Muscle layer of colon (tissue), 2 donors: ENCODE results near the gene NIN.
A peak's percentile ranks its signal among the peaks of the same experiment; 100 is the strongest.

Experiments
- H3K27ac ChIP-seq: one replicate; pipeline ENCODE4 v1.7.0; 2013; ENCODE audit warnings: low read depth, mild to moderate bottlenecking, low read length, moderate library complexity
- H3K27me3 ChIP-seq, 2 donors: one replicate each; pipeline ENCODE4 v1.7.0; 2013; ENCODE audit warnings: low read length in 2 of 2, mild to moderate bottlenecking in 2 of 2; ENCODE audit not compliant: insufficient read depth in 2 of 2, control insufficient read depth in 1 of 2
- H3K36me3 ChIP-seq: one replicate; pipeline ENCODE4 v1.7.0; 2013; ENCODE audit warnings: mild to moderate bottlenecking, low read length; ENCODE audit not compliant: insufficient read depth
- H3K4me1 ChIP-seq: one replicate; pipeline ENCODE4 v1.7.0; 2013; ENCODE audit warnings: mild to moderate bottlenecking, low read length; ENCODE audit not compliant: insufficient read depth
- H3K4me3 ChIP-seq, 2 donors: one replicate each; pipeline ENCODE4 v1.7.0; 2013; ENCODE audit warnings: low read length in 2 of 2, low read depth in 1 of 2, mild to moderate bottlenecking in 1 of 2, moderate library complexity in 1 of 2
- H3K9ac ChIP-seq: one replicate; pipeline ENCODE4 v1.7.0; 2013; ENCODE audit warnings: low read length
- H3K9me3 ChIP-seq: one replicate; pipeline ENCODE4 v1.7.0; 2013; ENCODE audit warnings: mild to moderate bottlenecking, low read length
- donor health status: abdominal sarcoma.
- donor health status: Adenocarcinoma of cecum.

NIN gene

GRCh38 chr14:50836515-50836914 is 5.6 kb upstream of the NIN start:
- H3K27me3 ChIP-seq, result no peaks in the 10 kb centered on the region
- no peak overlapping the region for H3K9ac ChIP-seq
- H3K36me3 ChIP-seq, result no peaks in the 10 kb centered on the region
- no peaks in the 10 kb centered on the region for H3K9me3 ChIP-seq
- H3K27ac ChIP-seq, result no peak overlapping the region
- peaks cover 5% of the 10 kb centered on the region for H3K4me1 ChIP-seq
- H3K4me3 ChIP-seq, result no peak overlapping the region

- Histone ChIP-seq H3K9me3 (no peaks in the 10 kb centered on the region), H3K4me3 (no peak overlapping the region), H3K36me3 (no peaks in the 10 kb centered on the region), H3K9ac (no peak overlapping the region), H3K27ac (no peak overlapping the region), H3K27me3 (no peaks in the 10 kb centered on the region), H3K4me1 (peaks cover 5% of the 10 kb centered on the region)
Observed at GRCh38 chr14:50835280-50835679, 4.3 kb upstream of the NIN start.

GRCh38 chr14:50834802-50835276 is 3.9 kb upstream of the NIN start:
- no peaks in the 10 kb centered on the region for H3K36me3 ChIP-seq
- no peak overlapping the region for H3K4me3 ChIP-seq
- H3K27me3 ChIP-seq, result no peaks in the 10 kb centered on the region
- H3K9ac ChIP-seq, result no peak overlapping the region
- H3K4me1 ChIP-seq, result peaks cover 5% of the 10 kb centered on the region
- no peak overlapping the region for H3K27ac ChIP-seq
- H3K9me3 ChIP-seq, result no peaks in the 10 kb centered on the region

- Histone ChIP-seq H3K4me3 (no peak overlapping the region), H3K27ac (no peak overlapping the region), H3K27me3 (no peaks in the 10 kb centered on the region), H3K9me3 (no peaks in the 10 kb centered on the region), H3K9ac (no peak overlapping the region), H3K36me3 (no peaks in the 10 kb centered on the region), H3K4me1 (peaks cover 13% of the 10 kb centered on the region)
Observed at GRCh38 chr14:50832935-50833630, 2.1 kb upstream of the NIN start.

- Histone ChIP-seq H3K4me3 (peak overlapping the region; percentile 71 to 86), H3K9ac (peak overlapping the region; percentile 79), H3K36me3 (no peaks in the 10 kb centered on the region), H3K4me1 (peaks cover 13% of the 10 kb centered on the region), H3K27me3 (no peaks in the 10 kb centered on the region), H3K9me3 (no peaks in the 10 kb centered on the region), H3K27ac (peak overlapping the region; percentile 94)
Observed at GRCh38 chr14:50831726-50832168, 785 bp upstream of the NIN start.

DNA sequence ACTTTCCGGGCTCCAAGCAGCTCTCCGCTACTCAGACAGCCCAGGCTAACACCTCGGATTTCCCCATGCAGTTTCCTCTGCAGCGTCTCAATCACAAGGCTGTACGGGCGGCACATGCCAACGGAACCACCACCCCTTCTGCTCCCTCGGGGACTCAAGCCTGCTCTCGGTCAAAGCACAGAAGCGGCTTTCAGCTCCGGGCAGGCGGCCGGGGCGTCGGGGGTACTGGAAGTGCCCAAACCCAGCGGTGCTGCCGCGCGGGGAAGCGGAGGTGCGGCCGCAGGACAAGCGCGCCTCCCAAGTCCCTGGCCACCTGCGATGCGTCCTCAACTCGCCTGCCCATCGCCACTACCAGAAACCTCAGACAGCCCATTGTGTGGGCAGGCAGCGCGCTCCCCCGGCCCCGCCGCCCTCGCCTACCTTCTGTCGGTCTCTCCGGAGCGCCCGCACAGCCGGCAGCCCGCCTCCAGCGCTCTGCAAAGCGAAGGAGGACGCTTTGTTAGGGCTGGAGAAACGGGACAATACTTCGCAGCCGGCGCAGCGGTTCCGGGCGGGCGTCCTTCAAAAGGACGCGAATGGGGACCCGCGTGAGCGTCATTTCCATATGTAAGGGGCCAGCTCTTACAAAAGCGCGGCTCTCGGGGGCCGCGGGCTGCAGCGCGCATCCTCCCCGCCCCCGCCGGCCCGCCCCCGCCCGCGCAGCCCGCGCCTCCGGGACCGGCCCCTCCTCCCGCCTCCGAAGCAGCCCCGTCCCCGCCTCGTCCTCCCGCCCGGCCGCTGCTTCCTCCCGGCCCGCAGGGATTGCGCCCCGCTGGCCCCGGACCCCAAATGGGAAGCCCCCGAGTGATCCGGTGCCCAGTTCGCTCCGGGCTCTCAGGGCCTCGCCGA is 674 bp downstream of the NIN start:
- Histone ChIP-seq H3K9me3 (no peaks in the 10 kb centered on the region), H3K4me3 (peak overlapping the region; percentile 59 to 76), H3K27ac (peak overlapping the region; percentile 76), H3K36me3 (no peaks in the 10 kb centered on the region), H3K27me3 (no peaks in the 10 kb centered on the region), H3K9ac (peak overlapping the region; percentile 1), H3K4me1 (peaks cover 13% of the 10 kb centered on the region)

- H3K36me3 ChIP-seq, result no peaks in the 10 kb centered on the region
- H3K9me3 ChIP-seq, result no peaks in the 10 kb centered on the region
- peak overlapping the region; percentile 76 for H3K27ac ChIP-seq
- peaks cover 13% of the 10 kb centered on the region for H3K4me1 ChIP-seq
- peak overlapping the region; percentile 1 for H3K9ac ChIP-seq
- H3K27me3 ChIP-seq, result no peaks in the 10 kb centered on the region
- peak overlapping the region; percentile 59 to 65 for H3K4me3 ChIP-seq
Observed at GRCh38 chr14:50829489-50830043, 1.4 kb downstream of the NIN start.

GRCh38 chr14:50828721-50829488 is 2.1 kb downstream of the NIN start:
- Histone ChIP-seq H3K9ac (no peak overlapping the region), H3K36me3 (no peaks in the 10 kb centered on the region), H3K4me1 (peaks cover 14% of the 10 kb centered on the region), H3K27ac (no peak overlapping the region), H3K9me3 (no peaks in the 10 kb centered on the region), H3K4me3 (peak overlapping the region in 1 of 2 donors; percentile 59), H3K27me3 (no peaks in the 10 kb centered on the region)

- H3K27me3 ChIP-seq, result no peaks in the 10 kb centered on the region
- no peaks in the 10 kb centered on the region for H3K36me3 ChIP-seq
- no peak overlapping the region for H3K9ac ChIP-seq
- H3K27ac ChIP-seq, result no peak overlapping the region
- H3K9me3 ChIP-seq, result no peaks in the 10 kb centered on the region
- peaks cover 25% of the 10 kb centered on the region for H3K4me1 ChIP-seq
- H3K4me3 ChIP-seq, result no peak overlapping the region
Observed at GRCh38 chr14:50826681-50827080, 4.3 kb downstream of the NIN start.

GRCh38 chr14:50825307-50825706 is 5.7 kb downstream of the NIN start:
- Histone ChIP-seq H3K4me1 (peaks cover 25% of the 10 kb centered on the region), H3K27me3 (no peaks in the 10 kb centered on the region), H3K36me3 (no peaks in the 10 kb centered on the region), H3K9me3 (no peaks in the 10 kb centered on the region), H3K9ac (no peak overlapping the region), H3K4me3 (no peak overlapping the region), H3K27ac (no peak overlapping the region)
